Heart left ventricle (tissue), 13 donors: ENCODE data around the gene CHRM5.

Source experiments
- POLR2A ChIP-seq, 2 donors: fragments of 450-650 bp; IDR thresholded peaks; one replicate each; pipeline ENCODE4 v1.6.1; 2017; ENCODE audit warnings: antibody characterized with exemption in 2 of 2, mild to moderate bottlenecking in 2 of 2, moderate library complexity in 2 of 2
- TF ChIP-seq, protein P1 (sequence below), 12 donors: fragments of 200-600 bp; sonication (generic) in 4 of 12; IDR thresholded peaks; one replicate each; pipeline versions ENCODE4 v1.5.0 to v1.8.0; 2018 to 2022; ENCODE audit warnings: antibody characterized with exemption in 12 of 12, mild to moderate bottlenecking in 5 of 12
- donor health status: ischemic (EF 13 %, LVEDD 7.1; RV severe dilation, severe dysfunction).
- donor health status: DM: no; HTN: yes; CAD: no.
- donor health status: DM: no; HTN: no; CAD: no.
- donor health status: ischemic (EF 25% LVEDD 6.9; RV normal size, moderate dysfunction).
- donor health status: ischemic (EF 25% LVEDD 5.7; RV mildly dilated, moderate dysfunction).
- donor health status: ischemic (EF 35%, LVEDD 5.7; RV mildly dilated, moderate dysfunction).
- donor health status: nonischemic (EF 11% LVEDD 7.7; RV severe dilation, severe dysfunction).
- donor health status: DM: yes; HTN: yes; CAD: no.
- donor health status: PGD.
- donor health status: ischemic (EF 29% LVEDD 5.4; RV normal size, mild dysfunction).
- donor health status: nonischemic (EF 23%, LVEDD 6.1; RV moderate dilation, normal function).

DNA sequence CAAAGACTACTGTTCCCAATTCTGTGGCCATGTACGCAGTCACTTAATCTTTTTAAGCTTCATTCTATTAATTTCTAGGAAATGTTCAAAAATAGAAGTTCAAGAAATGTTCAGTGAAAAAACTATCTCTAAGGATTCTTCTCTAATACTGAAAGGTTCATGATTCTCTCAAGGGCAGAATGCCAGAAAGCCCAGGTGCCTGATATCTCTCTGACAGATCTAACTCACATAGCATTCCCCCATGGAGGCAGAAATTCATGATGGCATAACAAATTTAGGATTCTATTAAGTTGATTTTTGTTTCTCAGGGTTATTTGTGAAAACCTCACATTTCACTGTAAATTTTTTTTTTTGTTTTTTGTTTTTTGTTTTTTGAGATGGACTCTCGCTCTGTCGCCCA lies 17.5 kb downstream of the CHRM5 start:
- TF ChIP-seq, protein P1, sequence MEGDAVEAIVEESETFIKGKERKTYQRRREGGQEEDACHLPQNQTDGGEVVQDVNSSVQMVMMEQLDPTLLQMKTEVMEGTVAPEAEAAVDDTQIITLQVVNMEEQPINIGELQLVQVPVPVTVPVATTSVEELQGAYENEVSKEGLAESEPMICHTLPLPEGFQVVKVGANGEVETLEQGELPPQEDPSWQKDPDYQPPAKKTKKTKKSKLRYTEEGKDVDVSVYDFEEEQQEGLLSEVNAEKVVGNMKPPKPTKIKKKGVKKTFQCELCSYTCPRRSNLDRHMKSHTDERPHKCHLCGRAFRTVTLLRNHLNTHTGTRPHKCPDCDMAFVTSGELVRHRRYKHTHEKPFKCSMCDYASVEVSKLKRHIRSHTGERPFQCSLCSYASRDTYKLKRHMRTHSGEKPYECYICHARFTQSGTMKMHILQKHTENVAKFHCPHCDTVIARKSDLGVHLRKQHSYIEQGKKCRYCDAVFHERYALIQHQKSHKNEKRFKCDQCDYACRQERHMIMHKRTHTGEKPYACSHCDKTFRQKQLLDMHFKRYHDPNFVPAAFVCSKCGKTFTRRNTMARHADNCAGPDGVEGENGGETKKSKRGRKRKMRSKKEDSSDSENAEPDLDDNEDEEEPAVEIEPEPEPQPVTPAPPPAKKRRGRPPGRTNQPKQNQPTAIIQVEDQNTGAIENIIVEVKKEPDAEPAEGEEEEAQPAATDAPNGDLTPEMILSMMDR (IDR thresholded peaks at IDR 0.05): no peak
- no peak for TF ChIP-seq POLR2A (IDR thresholded peaks at IDR 0.05)
